Ectodermal cell (in vitro differentiated cells): ENCODE data around the gene LRRIQ4.

Experiments used
- H3K27ac ChIP-seq: 2 replicates; pipeline ENCODE4 v1.7.0; 2013; ENCODE audit warnings: mild to moderate bottlenecking, low read depth, low read length; ENCODE audit not compliant: insufficient read depth, poor library complexity, severe bottlenecking
- H3K27me3 ChIP-seq: 2 replicates; pipeline ENCODE4 v1.7.0; 2013; ENCODE audit warnings: mild to moderate bottlenecking, low read length; ENCODE audit not compliant: insufficient read depth, control insufficient read depth, poor library complexity, severe bottlenecking
- H3K36me3 ChIP-seq: one replicate; pipeline ENCODE4 v1.7.0; 2013; ENCODE audit warnings: low read length; ENCODE audit not compliant: control insufficient read depth, insufficient read depth
- H3K4me1 ChIP-seq: one replicate; pipeline ENCODE4 v1.7.0; 2013; ENCODE audit warnings: low read length; ENCODE audit not compliant: control insufficient read depth, insufficient read depth
- H3K4me3 ChIP-seq: 2 replicates; pipeline ENCODE4 v1.7.0; 2013; ENCODE audit warnings: low read depth, low read length, control low read depth; ENCODE audit not compliant: insufficient read depth
- H3K9me3 ChIP-seq: 2 replicates; pipeline ENCODE4 v1.7.0; 2013; ENCODE audit warnings: mild to moderate bottlenecking, low read length, moderate library complexity; ENCODE audit not compliant: control insufficient read depth
- WGBS, 2 experiments: methylation state at CpG; one replicate each; pipeline ENCODE4 v1.1.7; 2013; ENCODE audit warnings: missing lambda C conversion rate in 2 of 2; 5-methylcytosine and 5-hydroxymethylcytosine counted together

The LRRIQ4 gene

DNA sequence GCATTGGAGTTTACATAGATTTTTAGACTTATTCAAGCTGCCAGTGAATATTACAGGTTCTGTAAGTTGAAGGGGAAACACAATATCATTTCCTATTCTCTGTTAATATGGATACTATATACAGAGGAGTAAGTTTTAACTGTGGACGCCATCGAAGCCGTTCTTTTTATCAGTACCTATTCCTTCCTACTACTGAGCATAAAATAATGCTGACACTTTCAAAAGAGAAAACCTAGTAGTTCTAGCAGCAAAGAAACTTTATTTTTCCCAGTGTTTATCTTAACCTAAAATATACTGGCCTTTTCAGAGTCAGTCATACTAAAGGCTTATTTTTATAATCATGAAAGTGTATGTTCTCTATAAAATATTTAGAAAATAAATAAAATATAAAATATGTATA lies 42.8 kb downstream of the LRRIQ4 start:
- WGBS, 2 experiments, result 78 to 97% methylated on average over 3 of the region's 3 CpGs
- no peaks in the 10 kb centered on the region for H3K27me3 ChIP-seq
- H3K27ac ChIP-seq, result no peak overlapping the region
- no peaks in the 10 kb centered on the region for H3K36me3 ChIP-seq
- H3K4me1 ChIP-seq, result no peaks in the 10 kb centered on the region
- H3K9me3 ChIP-seq, result no peaks in the 10 kb centered on the region
- no peak overlapping the region for H3K4me3 ChIP-seq

DNA sequence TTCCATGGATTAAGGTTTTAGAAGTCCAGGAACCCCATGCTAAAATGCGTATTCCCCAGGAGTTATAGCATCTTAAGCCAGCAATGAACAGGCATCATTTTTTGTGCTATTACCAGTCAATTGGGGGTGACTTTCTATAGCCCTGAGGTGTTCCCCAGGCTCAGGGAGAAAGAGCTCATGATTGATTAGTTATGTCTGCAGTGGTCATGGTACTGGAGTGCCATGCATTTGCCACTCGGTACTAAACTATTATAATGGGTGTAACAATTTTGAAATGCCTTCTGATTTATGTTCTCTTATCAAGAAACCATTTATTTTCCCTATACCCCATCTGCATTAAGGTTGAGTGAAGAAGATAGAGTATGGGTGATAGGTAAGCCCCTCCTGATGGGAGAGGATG lies 45.1 kb downstream of the LRRIQ4 start:
- no peak overlapping the region for H3K4me3 ChIP-seq
- H3K9me3 ChIP-seq, result no peaks in the 10 kb centered on the region
- H3K36me3 ChIP-seq, result no peaks in the 10 kb centered on the region
- no peaks in the 10 kb centered on the region for H3K27me3 ChIP-seq
- 92 to 97% methylated on average over 2 of the region's 2 CpGs for WGBS, 2 experiments
- no peak overlapping the region for H3K27ac ChIP-seq
- H3K4me1 ChIP-seq, result no peaks in the 10 kb centered on the region

DNA sequence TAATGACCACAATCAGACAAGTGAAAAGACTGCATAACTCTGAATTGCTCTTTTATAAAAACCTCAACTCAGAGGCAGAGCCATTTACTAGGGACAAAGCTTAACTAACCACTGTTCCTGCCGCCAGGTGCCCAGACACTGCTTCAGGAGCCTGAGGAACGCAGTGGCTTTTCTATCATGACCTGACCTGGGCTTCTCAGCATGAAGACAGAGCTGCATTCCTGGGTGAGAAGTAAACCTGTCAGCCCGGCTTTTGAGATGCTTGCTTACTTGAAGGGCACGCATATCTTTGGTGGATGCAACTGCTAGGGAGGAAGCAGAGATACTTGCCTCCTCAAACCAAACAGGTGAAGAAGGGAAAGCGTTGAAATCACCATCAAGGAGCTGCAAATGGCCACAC lies 49.2 kb downstream of the LRRIQ4 start:
- H3K36me3 ChIP-seq, result no peaks in the 10 kb centered on the region
- no peak overlapping the region for H3K4me3 ChIP-seq
- 52 to 54% methylated on average over 5 of the region's 5 CpGs for WGBS, 2 experiments
- no peaks in the 10 kb centered on the region for H3K9me3 ChIP-seq
- H3K4me1 ChIP-seq, result no peaks in the 10 kb centered on the region
- no peak overlapping the region for H3K27ac ChIP-seq
- H3K27me3 ChIP-seq, result no peaks in the 10 kb centered on the region

DNA sequence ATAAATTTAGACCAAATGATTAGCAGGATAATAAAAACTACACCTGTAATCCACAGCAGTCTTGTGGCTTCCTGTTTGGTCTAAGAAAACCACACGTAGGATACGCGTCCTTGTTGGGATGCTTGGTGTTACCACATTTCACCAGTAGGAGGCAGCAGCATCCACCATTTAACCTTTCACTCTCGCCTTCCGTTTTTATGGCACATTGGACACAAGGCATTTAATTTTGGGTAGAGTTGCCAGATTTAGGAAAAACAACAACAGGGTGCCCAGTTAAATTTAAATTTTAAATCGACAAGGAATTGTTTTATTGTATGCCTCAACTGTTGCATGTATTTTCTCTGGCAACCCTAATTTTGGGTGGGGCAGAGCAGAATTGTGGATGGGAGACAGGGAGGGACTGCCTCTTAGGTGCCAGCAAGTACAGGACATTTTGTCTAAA lies 50.8 kb downstream of the LRRIQ4 start:
- no peaks in the 10 kb centered on the region for H3K9me3 ChIP-seq
- WGBS, 2 experiments, result 7% methylated on average over 6 of the region's 6 CpGs

DNA sequence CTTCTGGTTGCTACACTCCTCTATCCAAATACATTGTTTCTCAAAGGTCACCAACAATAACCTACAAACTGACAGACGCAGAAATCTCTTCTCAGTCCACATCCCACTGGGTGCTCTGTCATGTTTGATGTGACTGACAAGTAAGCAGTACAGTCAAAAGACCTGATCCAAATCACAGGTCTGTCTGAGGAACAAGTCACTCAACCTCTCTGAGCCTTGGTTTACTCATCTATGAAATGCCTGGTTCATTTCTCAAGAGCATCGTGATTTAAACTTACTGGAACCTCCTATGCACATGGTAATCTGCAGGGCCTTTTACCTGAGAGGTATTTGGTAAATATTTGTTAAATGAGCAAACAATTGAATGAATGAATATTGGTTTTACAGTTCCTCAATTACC lies 51.6 kb downstream of the LRRIQ4 start:
- H3K4me3 ChIP-seq, result no peak overlapping the region
- 96 to 98% methylated on average over 2 of the region's 2 CpGs for WGBS, 2 experiments

More for the DNA sequence above, 50.8 kb downstream of the LRRIQ4 start:
- Histone ChIP-seq H3K4me1 (no peaks in the 10 kb centered on the region), H3K4me3 (no peak overlapping the region), H3K27ac (no peak overlapping the region), H3K36me3 (no peaks in the 10 kb centered on the region), H3K27me3 (no peaks in the 10 kb centered on the region)

DNA sequence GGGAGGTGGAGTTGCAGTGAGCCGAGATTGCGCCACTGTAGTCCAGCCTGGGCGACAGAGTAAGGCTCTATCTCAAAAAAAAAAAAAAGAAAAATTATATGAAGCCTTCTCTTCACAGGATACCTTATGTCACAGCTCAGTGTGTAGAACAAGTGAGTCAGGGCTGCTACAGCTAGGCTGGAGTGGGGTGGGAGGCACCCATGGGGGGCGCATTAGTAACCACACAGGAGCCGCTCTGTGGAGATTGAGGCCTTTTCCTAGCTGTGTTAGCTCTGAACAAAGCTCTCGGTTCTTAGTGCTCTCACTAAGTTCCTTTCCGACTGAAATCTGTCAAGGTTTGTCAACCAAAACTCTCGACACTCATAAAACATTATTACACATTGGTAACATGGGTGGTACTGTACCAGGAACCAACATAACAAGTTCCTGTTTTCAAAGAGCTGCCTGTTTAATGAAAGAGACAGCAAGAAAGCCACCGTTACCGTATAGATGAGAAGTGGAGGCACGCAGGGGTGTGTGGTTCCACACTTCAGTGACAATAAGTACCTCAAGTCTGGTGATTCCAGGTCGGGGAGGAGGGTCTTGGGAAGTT lies 52.6 kb downstream of the LRRIQ4 start:
- Histone ChIP-seq H3K27ac (no peak overlapping the region), H3K4me3 (no peak overlapping the region), H3K9me3 (no peaks in the 10 kb centered on the region), H3K4me1 (no peaks in the 10 kb centered on the region), H3K36me3 (no peaks in the 10 kb centered on the region), H3K27me3 (no peaks in the 10 kb centered on the region)
- 92 to 95% methylated on average over 12 of the region's 12 CpGs for WGBS, 2 experiments

More for the DNA sequence above, 51.6 kb downstream of the LRRIQ4 start:
- Histone ChIP-seq H3K4me1 (no peaks in the 10 kb centered on the region), H3K27me3 (no peaks in the 10 kb centered on the region), H3K27ac (no peak overlapping the region), H3K36me3 (no peaks in the 10 kb centered on the region), H3K9me3 (no peaks in the 10 kb centered on the region)

DNA sequence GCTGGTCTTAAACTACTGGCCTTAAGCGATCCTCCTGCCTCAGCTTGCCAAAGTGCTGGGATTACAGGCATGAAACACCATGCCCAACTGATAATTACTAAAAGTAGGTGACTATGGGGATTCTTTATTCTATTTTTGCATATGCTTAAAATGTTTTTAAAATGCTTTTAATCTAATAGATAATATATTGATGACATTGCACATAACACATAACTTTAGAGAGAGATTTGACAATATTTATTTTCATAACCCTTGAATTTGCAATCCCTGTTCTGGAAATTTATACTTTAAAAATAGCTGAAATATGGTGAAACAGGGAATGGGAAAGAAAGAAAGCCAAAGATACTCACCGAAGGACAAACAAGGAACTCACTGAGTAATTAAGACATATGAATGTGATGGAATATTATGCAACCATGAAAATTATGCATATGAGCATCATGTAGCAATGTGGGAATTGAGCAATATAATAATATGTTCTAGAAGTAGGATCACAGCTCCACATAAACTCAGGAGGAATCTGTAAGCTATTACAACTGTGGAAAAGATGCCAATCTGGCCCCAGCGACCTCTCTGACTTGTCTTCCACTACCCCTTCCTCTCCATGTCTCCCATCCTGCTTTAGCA lies 55.0 kb downstream of the LRRIQ4 start:
- H3K27me3 ChIP-seq, result no peaks in the 10 kb centered on the region
- no peak overlapping the region for H3K4me3 ChIP-seq
- H3K9me3 ChIP-seq, result no peaks in the 10 kb centered on the region
- H3K27ac ChIP-seq, result no peak overlapping the region
- H3K4me1 ChIP-seq, result no peaks in the 10 kb centered on the region
- WGBS, 2 experiments, result 91 to 93% methylated on average over 3 of the region's 3 CpGs
- no peaks in the 10 kb centered on the region for H3K36me3 ChIP-seq

DNA sequence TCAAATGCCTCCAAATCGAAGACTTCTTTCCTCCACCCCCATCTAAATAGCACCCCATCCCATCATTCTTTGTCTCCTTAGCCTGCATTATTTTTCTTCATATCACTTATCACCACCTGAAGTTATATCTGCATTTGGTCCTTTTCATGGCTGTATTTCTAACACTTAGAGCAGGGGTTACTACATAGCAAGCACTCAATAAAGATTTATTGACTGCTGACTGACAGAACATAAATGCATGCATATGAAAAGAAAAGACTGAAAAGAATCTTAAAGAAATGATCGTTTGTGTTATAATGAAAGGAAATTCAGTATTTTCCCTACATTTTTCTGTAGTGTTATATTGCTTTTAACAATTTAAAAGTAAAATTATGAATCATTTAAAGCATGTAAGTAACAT lies 55.7 kb downstream of the LRRIQ4 start:
- no peaks in the 10 kb centered on the region for H3K4me1 ChIP-seq

DNA sequence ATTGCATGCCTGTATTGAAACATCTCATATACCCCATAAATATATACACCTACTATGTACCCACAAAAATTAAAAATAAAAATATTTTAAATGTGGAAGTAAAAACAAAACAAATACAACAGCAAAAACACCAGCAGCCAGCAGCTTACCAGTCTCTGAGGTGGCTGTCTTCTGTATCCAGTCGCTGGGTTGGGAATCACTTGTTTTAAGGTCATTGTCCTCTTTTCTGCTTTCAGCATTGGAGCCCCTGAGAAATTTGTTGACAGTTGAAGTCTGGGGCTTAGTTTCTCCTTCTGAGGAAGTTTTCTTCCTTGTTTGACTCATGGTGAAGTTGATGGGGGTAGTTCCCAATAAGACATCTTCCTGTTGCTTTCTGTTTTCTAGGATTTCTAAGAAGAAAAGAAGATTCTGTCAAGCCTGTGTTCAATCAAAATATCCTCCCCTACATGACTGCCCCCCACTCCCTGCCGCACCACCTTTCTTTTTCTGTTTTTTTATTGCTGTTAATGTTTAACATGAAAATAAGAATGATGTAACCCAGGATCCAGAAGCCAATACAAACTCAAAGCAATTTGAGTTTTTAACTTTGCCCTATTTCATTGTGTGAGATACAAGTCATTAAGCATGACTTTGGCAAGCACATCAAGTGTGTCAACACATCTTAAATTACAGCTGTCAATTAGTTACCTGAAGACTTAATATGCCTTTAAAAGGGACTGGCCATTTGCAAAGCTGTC lies 57.0 kb downstream of the LRRIQ4 start, which contains the start of gene LRRC31:
Gene LRRC31 (minus strand): TSS at position 452 of the 737 bp plus-strand sequence. CDS start 128 bp downstream, at position 324.
- no peaks in the 10 kb centered on the region for H3K9me3 ChIP-seq
- 76 to 85% methylated on average over 1 of the region's 2 CpGs for WGBS, 2 experiments
- H3K4me1 ChIP-seq, result no peaks in the 10 kb centered on the region
- H3K27ac ChIP-seq, result no peak within 1 kb of the TSS
- no peak within 1 kb of the TSS for H3K4me3 ChIP-seq
- no peaks in the 10 kb centered on the region for H3K27me3 ChIP-seq
- H3K36me3 ChIP-seq, result no peaks in the 10 kb centered on the region

More for the DNA sequence above, 55.7 kb downstream of the LRRIQ4 start:
- H3K27me3 ChIP-seq, result no peaks in the 10 kb centered on the region
- H3K36me3 ChIP-seq, result no peaks in the 10 kb centered on the region
- H3K4me3 ChIP-seq, result no peak overlapping the region
- H3K27ac ChIP-seq, result no peak overlapping the region
- 87 to 89% methylated on average over 1 of the region's 2 CpGs for WGBS, 2 experiments
- no peaks in the 10 kb centered on the region for H3K9me3 ChIP-seq

DNA sequence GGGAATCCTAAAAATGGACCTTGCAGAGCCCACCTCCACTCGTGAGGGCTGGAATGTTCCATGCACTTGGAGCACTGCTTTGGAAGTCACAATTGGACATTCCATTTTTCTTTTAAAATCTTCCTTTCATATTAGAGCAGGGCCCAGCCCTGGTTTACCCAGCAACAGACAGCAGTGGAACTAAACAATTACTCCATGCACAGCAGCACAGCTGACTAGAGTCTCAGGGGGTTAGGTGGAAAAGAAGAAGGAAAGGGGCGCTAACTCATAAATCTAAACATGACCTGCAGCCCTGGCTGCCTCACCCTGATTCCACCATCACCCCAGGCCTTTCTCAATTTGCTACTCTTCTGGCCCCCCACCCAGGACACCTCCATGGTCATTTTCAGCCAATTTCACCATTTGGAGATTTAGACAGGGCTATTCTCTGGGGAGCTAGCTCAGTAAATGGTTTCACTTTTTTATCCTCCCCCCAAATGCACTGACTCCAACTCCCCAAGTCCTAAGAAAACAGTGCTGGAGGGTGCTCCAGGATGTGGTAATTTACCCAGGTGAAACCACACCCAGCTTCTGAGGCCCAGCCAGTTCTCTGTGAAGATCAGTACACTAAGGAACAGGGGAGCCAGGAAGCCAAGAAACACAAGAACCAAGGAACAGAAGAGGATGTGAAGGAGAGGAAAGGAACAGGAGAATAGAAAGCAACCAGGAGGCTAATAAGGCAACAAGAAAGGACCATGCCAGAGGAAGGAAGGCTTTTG lies 58.6 kb downstream of the LRRIQ4 start:
- H3K27ac ChIP-seq, result no peak overlapping the region
- H3K4me1 ChIP-seq, result no peaks in the 10 kb centered on the region
- H3K36me3 ChIP-seq, result no peaks in the 10 kb centered on the region
- whole genome bisulfite sequencing, 2 experiments, result 88 to 96% methylated on average over 1 to 2 of the region's 2 CpGs
- H3K4me3 ChIP-seq, result no peak overlapping the region
- H3K9me3 ChIP-seq, result no peaks in the 10 kb centered on the region
- H3K27me3 ChIP-seq, result no peaks in the 10 kb centered on the region
